Measurements from ENCODE around the gene TENM4. TPM values are rescaled to one million over a fixed set of nuclear protein-coding genes. Genes with fewer than 3 reads are reported as not detected.

Gene TENM4
- polyA plus RNA-seq, 1 experiment = 5.5 TPM

DNA sequence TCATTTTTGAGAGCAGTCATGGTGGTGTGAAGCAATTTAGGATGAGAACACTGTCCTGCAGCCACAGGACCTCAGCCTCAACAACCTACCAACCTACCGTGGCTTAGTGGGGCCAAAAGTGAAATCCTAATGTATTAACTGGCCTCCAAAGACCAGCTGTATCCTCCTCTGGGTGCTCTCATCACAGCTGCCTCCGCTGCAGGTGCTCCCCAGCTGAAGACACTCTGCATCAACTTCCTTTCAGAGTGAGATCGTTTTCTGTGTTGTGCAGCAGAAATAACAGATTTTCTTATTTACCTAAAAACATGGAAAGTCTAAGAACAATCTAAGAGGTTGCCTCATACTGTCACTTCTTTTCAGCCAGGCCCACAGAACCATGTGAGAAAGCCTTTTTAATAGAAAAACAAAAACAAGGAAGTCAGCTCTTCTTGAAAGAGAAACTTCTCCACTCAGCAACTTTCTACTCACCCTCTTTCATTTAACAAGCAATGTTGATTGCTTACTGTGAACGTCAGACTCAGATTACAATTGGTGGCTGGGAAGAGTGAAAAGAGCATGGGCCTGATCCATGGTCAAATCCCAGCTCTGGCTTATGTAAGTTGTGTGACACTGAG lies 136.1 kb downstream of the TENM4 start:
- Histone ChIP-seq H3K9me3 (ENCODE audit: control insufficient read depth, insufficient read depth, low read length) (peaks cover 2% of the 10 kb centered on the region; the same call in 1 of the 2 replicates), H3K27ac (ENCODE audit: low read depth, low read length) (no peak overlapping the region), H3K27me3 (ENCODE audit: control insufficient read depth, insufficient read depth, low read length) (peaks cover 3% of the 10 kb centered on the region), H3K4me3 (ENCODE audit: low read depth, low read length) (no peak overlapping the region)
- DNase-seq (ENCODE audit: low read depth, low spot score) = no peak
- TF ChIP-seq, protein P1, sequence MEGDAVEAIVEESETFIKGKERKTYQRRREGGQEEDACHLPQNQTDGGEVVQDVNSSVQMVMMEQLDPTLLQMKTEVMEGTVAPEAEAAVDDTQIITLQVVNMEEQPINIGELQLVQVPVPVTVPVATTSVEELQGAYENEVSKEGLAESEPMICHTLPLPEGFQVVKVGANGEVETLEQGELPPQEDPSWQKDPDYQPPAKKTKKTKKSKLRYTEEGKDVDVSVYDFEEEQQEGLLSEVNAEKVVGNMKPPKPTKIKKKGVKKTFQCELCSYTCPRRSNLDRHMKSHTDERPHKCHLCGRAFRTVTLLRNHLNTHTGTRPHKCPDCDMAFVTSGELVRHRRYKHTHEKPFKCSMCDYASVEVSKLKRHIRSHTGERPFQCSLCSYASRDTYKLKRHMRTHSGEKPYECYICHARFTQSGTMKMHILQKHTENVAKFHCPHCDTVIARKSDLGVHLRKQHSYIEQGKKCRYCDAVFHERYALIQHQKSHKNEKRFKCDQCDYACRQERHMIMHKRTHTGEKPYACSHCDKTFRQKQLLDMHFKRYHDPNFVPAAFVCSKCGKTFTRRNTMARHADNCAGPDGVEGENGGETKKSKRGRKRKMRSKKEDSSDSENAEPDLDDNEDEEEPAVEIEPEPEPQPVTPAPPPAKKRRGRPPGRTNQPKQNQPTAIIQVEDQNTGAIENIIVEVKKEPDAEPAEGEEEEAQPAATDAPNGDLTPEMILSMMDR (IDR thresholded peaks at IDR 0.05; ENCODE audit: low read depth, low read length) = no peak
- ChIA-PET POLR2A (no interaction called here), CTCF (interaction anchor here (0.6 to 0.8 kb wide), 2 partner anchors 96 to 123 kb away, joined by 3 read pairs; no protein-coding TSS in a partner anchor)

DNA sequence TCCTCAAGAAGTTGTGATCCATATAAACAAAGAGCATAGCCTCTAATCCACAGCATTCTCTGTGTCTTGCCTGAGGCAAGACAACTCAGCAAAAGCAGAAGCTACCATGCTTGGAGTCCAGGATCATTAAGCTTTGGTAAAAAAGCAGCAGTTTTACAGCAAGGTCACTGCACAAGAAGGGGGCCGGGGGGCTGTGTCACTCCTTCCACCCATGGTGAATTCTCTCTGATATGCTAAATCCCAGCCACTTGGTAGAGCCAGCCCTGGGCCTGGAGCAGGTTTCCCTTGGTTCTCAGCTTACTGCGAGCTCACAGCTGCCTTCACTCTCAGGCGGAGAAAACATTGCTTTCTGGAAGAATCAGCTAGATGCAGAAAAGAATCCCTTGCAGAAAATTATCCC lies 144.7 kb downstream of the TENM4 start:
- H3K4me3 ChIP-seq (ENCODE audit: low read depth, low read length) = no peak overlapping the region
- no peaks in the 10 kb centered on the region for H3K27me3 ChIP-seq (ENCODE audit: control insufficient read depth, insufficient read depth, low read length)
- no peak overlapping the region for H3K27ac ChIP-seq (ENCODE audit: low read depth, low read length)
- H3K9me3 ChIP-seq (ENCODE audit: control insufficient read depth, insufficient read depth, low read length) = no peaks in the 10 kb centered on the region
- DNase-seq (ENCODE audit: low read depth, low spot score) = no peak
- CTCF ChIA-PET = no interaction called here
- POLR2A ChIA-PET = no interaction called here
- TF ChIP-seq, protein P1 (IDR thresholded peaks at IDR 0.05; ENCODE audit: low read depth, low read length) = no peak

DNA sequence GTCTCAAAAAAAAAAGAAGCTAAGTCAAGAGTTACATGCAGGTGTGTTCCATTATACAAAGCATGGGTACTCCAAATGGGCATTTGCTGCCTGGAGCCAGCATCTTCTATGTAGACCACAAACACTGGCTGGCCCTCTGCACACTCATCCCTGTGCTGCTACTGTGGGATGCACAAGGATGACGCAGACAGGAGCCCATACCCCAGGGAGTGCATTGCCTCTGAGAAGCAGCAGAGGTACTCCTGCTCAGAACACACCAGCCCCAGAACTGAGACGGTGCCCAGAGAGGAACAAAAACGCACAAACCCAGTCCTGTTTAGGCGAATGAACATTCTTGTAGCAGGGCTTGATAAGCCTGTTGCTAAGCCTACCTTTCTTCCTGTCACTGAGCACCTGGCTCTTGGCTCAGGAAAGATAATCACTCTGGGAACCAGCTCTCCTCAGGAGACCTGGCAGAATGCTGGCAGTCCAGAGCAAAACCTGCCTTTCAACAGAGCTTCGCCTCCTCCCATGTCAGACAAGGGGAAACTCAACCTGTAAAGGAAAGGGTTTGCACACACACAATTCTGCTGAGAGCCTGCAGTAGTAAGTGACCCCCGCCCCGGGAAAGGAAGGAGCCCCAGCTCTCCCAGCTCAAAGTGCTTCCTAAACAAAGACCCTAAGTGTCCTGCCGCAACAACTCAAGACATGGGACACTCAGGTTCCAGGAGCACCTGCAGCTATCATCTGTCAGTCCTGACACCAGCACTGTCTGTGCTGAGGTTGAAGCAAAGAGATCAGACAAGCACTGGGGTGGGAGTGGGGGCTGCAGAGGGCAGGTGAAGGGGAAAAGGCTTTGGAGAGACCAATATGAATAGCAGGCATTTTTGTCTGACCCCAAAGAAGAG lies 145.7 kb downstream of the TENM4 start:
- TF ChIP-seq, protein P1 (IDR thresholded peaks at IDR 0.05; ENCODE audit: low read depth, low read length) = no peak
- POLR2A ChIA-PET = no interaction called here

DNA sequence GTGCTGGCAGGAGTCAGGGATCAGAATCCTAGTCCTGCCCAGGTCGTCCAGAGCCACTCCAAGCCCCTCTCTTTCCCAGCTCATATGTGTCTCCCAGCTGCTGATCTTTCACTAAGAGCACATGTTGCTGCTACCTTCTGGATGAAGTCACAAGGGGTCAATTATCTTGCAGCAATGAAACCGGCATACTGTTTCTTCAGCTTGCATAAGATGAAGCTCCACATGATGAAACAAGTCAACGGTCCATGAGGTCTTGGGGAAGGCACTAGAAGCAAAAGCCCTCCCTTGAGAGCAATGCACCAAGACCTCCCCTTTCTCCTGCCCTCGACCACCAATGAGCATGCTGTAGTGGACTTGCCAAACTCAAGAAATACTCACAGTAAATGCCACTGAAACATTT lies 148.9 kb downstream of the TENM4 start:
- POLR2A ChIA-PET = no interaction called here
- Histone ChIP-seq H3K27me3 (ENCODE audit: control insufficient read depth, insufficient read depth, low read length) (no peaks in the 10 kb centered on the region), H3K4me3 (ENCODE audit: low read depth, low read length) (no peak overlapping the region), H3K9me3 (ENCODE audit: control insufficient read depth, insufficient read depth, low read length) (no peaks in the 10 kb centered on the region), H3K27ac (ENCODE audit: low read depth, low read length) (no peak overlapping the region)
- TF ChIP-seq, protein P1 (IDR thresholded peaks at IDR 0.05; ENCODE audit: low read depth, low read length) = no peak
- CTCF ChIA-PET = no interaction called here
- DNase-seq (ENCODE audit: low read depth, low spot score) = no peak

More for the DNA sequence above, 145.7 kb downstream of the TENM4 start:
- Histone ChIP-seq H3K9me3 (ENCODE audit: control insufficient read depth, insufficient read depth, low read length) (no peaks in the 10 kb centered on the region), H3K27me3 (ENCODE audit: control insufficient read depth, insufficient read depth, low read length) (no peaks in the 10 kb centered on the region), H3K27ac (ENCODE audit: low read depth, low read length) (no peak overlapping the region), H3K4me3 (ENCODE audit: low read depth, low read length) (no peak overlapping the region)
- DNase-seq (ENCODE audit: low read depth, low spot score) = no peak
- CTCF ChIA-PET = no interaction called here

DNA sequence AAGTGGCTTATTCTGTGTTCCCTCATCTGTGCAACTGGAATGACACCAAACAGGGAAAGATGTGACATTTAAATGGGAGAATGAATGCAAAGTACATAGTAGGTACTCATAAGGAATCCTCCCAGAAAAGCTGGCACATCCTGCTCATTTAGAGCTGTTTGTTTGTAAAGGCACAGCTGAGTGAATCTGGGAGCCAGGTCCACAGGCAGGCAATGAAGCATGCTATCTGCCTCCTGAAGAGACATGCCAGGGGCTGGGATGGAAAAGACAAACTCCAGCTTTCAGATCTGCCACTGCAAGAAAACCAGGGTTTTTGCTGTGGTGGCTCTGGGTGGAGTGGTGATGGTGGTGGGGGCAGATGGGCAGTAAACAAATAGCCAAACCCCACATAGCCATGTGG lies 150.1 kb downstream of the TENM4 start:
- ChIA-PET CTCF (no interaction called here), POLR2A (no interaction called here)
- TF ChIP-seq, protein P1 (IDR thresholded peaks at IDR 0.05; ENCODE audit: low read depth, low read length) = no peak
- Histone ChIP-seq H3K4me3 (ENCODE audit: low read depth, low read length) (no peak overlapping the region), H3K27me3 (ENCODE audit: control insufficient read depth, insufficient read depth, low read length) (no peaks in the 10 kb centered on the region), H3K9me3 (ENCODE audit: control insufficient read depth, insufficient read depth, low read length) (no peaks in the 10 kb centered on the region), H3K27ac (ENCODE audit: low read depth, low read length) (no peak overlapping the region)
- DNase-seq (ENCODE audit: low read depth, low spot score) = no peak
